Motor neuron (in vitro differentiated cells): ENCODE measurements around the gene CENPO. TPM values are rescaled to one million over a fixed set of nuclear protein-coding genes. Genes with fewer than 3 reads are reported as not detected.
"Not testable (repeated sequence)": the region's sequence is repeated elsewhere in the genome, so short reads cannot be mapped to it uniquely, and the experiment has no call there.

ENCODE experiments used
- ATAC-seq, 8 experiments: fragments of 200-7000 bp; cut with Tn5 transposase; replicated peaks in 6 of 8; 2 replicates each; pipeline ENCODE4 v1.8.0; 2021; ENCODE audit warnings: mild to moderate bottlenecking in 8 of 8, moderate library complexity in 8 of 8
- H3K27ac ChIP-seq, 2 donors: fragments of 250-450 bp; sonication (Bioruptor Pico); 2 replicates each; pipeline ENCODE4 v1.9.0; 2021; ENCODE audit warnings: antibody characterized with exemption in 2 of 2, mild to moderate bottlenecking in 2 of 2, moderate library complexity in 1 of 2
- H3K4me1 ChIP-seq, 2 donors: fragments of 250-450 bp; sonication (Bioruptor Pico); replicated peaks in 1 of 2; 2 replicates each; pipeline ENCODE4 v1.6.1; 2021; ENCODE audit warnings: antibody characterized with exemption in 2 of 2, mild to moderate bottlenecking in 2 of 2, moderate library complexity in 1 of 2
- H3K4me3 ChIP-seq, 5 donors: fragments of 250-450 bp; sonication (Bioruptor Pico); 2 replicates each; pipeline ENCODE4 v1.9.0; 2021; ENCODE audit warnings: antibody characterized with exemption in 5 of 5, mild to moderate bottlenecking in 5 of 5, moderate library complexity in 4 of 5
- WGBS, 10 experiments: fragments of 450-650 bp; shearing (Covaris generic); methylation state at CpG; one replicate each; pipeline ENCODE4 v1.0.0; 2022; 5-methylcytosine and 5-hydroxymethylcytosine counted together
- in situ Hi-C, 9 experiments: fragments of 400-800 bp; cut with MboI; loops; one replicate each; pipeline ENCODE4 v1.15.0; 2021; ENCODE audit warnings: low sequenced_read_pairs in 9 of 9, low pct_unique_long_range_greater_than_20kb in 2 of 9; ENCODE audit not compliant: unreplicated experiment in 9 of 9
- total RNA-seq, 8 experiments: library from RNA; unstranded; fragments of 300-600 nt; gene quantifications; 2 replicates each; pipeline versions ENCODE4 v1.2.3 to v1.2.4, GENCODE V29; 2022

Gene CENPO
- total RNA-seq, 8 experiments from 2014 or later, result 4.8 to 35.0 (median 6.7) TPM

GRCh38 chr2:24835411-24835810 lies 42.2 kb downstream of the CENPO start:
- H3K4me3 ChIP-seq, H3K27ac ChIP-seq, H3K4me1 ChIP-seq: not testable (repeated sequence)
- peak in 2 of 8 experiments; percentile 81 to 93 for ATAC-seq
- WGBS, 10 experiments, result 50 to 100% (median 95%) methylated on average over 1 to 4 of the region's 8 CpGs; no CpG with 5 or more reads in 4 of the 10 experiments
- in situ Hi-C loops, result loop anchor here in 2 of 9 experiments (25.0 kb wide), 1 partner anchor 423 kb away; no protein-coding TSS in a partner anchor

DNA sequence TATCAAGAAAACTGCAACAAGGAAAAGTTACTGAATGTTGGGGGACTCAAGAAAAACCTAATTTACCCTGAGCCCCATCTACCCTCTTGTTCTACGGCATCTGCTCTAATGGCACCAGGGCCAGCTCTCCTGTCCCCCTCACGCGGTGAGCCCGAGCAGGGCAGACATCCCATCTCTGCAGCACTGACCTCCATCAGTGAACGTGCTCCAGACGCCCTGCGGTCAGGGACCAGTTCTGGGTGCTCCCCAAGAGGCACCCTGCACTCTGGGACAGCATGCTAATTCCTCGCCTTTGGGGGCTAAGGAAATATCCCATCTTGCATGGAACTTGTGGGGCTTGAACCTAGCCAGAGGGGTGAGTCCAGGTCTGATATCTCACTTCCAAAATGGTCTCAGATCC lies 43.0 kb downstream of the CENPO start:
- in situ Hi-C loops, result loop anchor here in 2 of 9 experiments (25.0 kb wide), 1 partner anchor 424 kb away; no protein-coding TSS in a partner anchor
- Histone ChIP-seq H3K4me3 (no peak overlapping the region), H3K4me1 (peaks cover 0 to 3% of the 10 kb centered on the region in 2 donors), H3K27ac (no peak overlapping the region)
- WGBS, 10 experiments, result 100% methylated on average over 1 of the region's 8 CpGs; no CpG with 5 or more reads in 5 of the 10 experiments
- no peak for ATAC-seq

- H3K27ac ChIP-seq, result no peak overlapping the region
- no peak overlapping the region for H3K4me3 ChIP-seq
- ATAC-seq, result no peak
- in situ Hi-C loops, result loop anchor here in 2 of 9 experiments (25.0 kb wide), 1 partner anchor 424 kb away; no protein-coding TSS in a partner anchor
- no peaks in the 10 kb centered on the region for H3K4me1 ChIP-seq
- 83 to 100% (median 98%) methylated on average over 1 to 4 of the region's 9 CpGs; no CpG with 5 or more reads in 4 of the 10 experiments for WGBS, 10 experiments
These were observed 43.5 kb downstream of the CENPO start for GRCh38 chr2:24836706-24837105.

GRCh38 chr2:24837996-24838513 lies 44.8 kb downstream of the CENPO start:
- H3K4me3 ChIP-seq, result no peak overlapping the region
- H3K27ac ChIP-seq, result no peak overlapping the region
- in situ Hi-C loops, result loop anchor here in 2 of 9 experiments (25.0 kb wide), 1 partner anchor 426 kb away; no protein-coding TSS in a partner anchor
- no peaks in the 10 kb centered on the region for H3K4me1 ChIP-seq
- no CpG with 5 or more reads among the region's 5 CpGs for WGBS, 10 experiments
- no peak for ATAC-seq

DNA sequence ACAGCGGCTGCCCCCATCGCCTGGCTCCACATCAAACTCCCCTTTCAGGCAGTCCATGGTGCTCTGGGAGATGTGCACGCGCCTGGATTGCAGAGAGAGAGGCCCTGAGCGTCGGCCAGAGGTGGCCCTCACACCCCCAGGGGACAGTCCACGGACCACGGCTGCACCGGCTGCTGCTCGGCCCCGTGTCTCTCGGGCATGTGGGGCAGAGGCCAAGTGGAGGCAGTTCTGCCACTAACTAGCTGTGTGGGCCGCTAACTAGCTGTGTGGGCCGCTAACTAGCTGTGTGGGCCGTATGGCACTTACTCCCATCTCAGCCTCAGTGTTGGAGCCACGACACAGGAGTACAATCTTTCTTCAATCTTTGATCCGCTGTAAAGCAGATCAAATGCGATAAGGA lies 45.3 kb downstream of the CENPO start:
- H3K4me3 ChIP-seq, result no peak overlapping the region
- in situ Hi-C loops, result loop anchor here in 2 of 9 experiments (25.0 kb wide), 1 partner anchor 426 kb away; no protein-coding TSS in a partner anchor
- no peaks in the 10 kb centered on the region for H3K4me1 ChIP-seq
- no peak overlapping the region for H3K27ac ChIP-seq
- ATAC-seq, result no peak
- 80 to 100% (median 100%) methylated on average over 2 to 4 of the region's 18 CpGs; no CpG with 5 or more reads in 5 of the 10 experiments for WGBS, 10 experiments

- no peak for ATAC-seq
- whole genome bisulfite sequencing, 10 experiments, result 40 to 97% methylated on average over 1 to 7 of the region's 15 CpGs; no CpG with 5 or more reads in 8 of the 10 experiments
- H3K27ac ChIP-seq, result no peak overlapping the region
- in situ Hi-C loops, result loop anchor here in 2 of 9 experiments (25.0 kb wide), 1 partner anchor 427 kb away; no protein-coding TSS in a partner anchor
- H3K4me1 ChIP-seq, result no peaks in the 10 kb centered on the region
- H3K4me3 ChIP-seq, result no peak overlapping the region
These were observed 46.5 kb downstream of the CENPO start for GRCh38 chr2:24839729-24840128.

DNA sequence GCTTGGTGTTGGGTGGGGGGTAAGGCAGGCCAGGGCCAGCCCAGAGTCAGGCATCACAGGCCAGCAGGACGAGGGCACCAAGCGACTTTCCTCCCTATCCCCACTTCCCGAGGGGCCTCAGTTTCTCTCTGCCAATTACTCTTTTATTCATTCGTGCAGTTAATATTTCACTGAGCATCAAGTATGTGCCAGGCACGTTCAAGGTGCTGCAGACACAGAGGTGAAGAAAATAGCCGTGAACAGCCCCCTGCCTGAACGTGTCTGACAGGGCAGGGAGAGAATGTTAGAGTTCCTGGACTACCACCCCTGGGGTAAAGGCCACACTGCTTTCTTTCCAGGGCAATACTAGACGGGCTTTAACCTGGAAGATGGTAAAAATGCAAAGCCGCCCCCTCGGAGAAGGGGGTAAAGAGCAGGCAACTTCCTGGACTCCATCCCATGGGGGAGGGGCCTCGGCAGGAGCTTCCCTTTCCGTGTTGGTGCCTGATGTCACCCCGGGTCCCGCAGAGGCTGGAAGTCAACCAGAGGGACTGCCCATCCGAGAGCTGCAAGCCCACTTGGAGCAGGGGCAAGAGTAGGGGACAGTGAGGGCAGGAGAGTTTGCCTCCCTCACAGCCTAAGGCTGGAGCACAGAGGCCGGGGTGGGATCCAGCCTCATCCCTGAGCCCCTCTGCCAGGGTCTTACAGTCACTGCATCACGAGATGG lies 47.1 kb downstream of the CENPO start:
- H3K4me1 ChIP-seq, result no peaks in the 10 kb centered on the region
- WGBS, 10 experiments, result 82 to 100% (median 82%) methylated on average over 1 to 7 of the region's 17 CpGs; no CpG with 5 or more reads in 5 of the 10 experiments
- no peak for ATAC-seq
- no peak overlapping the region for H3K27ac ChIP-seq
- no peak overlapping the region for H3K4me3 ChIP-seq
- in situ Hi-C loops, result loop anchor here in 2 of 9 experiments (25.0 kb wide), 1 partner anchor 428 kb away; no protein-coding TSS in a partner anchor

DNA sequence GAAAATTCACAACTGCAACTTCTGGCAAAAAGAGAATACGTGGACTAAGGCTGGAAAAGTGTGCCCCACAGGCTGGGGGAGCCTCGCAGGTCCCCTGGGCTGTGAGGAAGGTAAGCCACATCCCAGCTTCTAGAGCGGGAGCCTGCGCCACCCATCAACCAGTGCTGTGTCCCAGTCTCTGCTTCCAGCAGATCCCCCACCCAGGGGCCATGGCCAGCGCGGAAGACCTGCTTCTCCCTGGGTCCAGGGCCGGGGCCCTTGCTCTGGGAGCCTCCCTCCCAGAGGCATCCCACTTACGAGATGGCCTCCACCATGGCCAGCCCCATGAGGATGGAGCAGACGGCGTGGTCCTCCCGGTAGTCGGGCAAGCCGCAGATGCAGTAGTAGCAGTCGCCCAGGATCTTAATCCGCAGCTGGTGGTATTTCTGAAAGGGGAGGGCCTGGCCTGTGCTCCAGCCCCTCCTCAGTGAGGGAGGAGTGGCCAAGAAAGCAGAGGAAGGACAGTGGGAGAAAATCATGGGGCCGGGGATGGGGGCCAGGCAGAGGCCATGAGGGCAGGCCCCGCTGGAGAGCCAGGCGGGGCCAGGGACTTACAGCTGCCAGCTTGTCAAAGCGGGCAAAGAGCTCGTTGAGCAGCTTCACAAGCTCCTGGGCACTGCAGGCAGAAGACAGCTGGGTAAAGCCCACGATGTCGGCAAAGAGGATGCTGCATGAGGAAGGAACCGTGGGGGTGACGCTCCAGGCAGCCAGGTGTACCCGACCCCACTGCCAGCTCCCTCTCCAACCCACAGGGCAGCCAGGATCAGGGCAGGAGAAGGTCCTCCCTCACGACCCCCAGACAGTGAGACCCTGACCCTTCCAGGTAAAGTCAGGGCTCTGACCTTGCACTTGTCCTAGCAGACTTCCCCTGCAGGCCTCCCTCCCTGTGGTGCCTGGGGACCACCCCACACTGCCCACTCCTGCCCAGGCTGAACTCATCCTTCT lies 48.0 kb downstream of the CENPO start:
- H3K4me1 ChIP-seq, result no peaks in the 10 kb centered on the region
- WGBS, 10 experiments, result 83 to 100% (median 84%) methylated on average over 2 to 6 of the region's 26 CpGs; no CpG with 5 or more reads in 5 of the 10 experiments
- ATAC-seq, result no peak
- in situ Hi-C loops, result loop anchor here in 2 of 9 experiments (25.0 kb wide), 1 partner anchor 429 kb away; no protein-coding TSS in a partner anchor
- H3K4me3 ChIP-seq, result no peak overlapping the region
- no peak overlapping the region for H3K27ac ChIP-seq

- no peaks in the 10 kb centered on the region for H3K4me1 ChIP-seq
- no peak overlapping the region for H3K4me3 ChIP-seq
- H3K27ac ChIP-seq, result no peak overlapping the region
- ATAC-seq, result no peak
- in situ Hi-C loops, result loop anchor here in 2 of 9 experiments (25.0 kb wide), 1 partner anchor 430 kb away; no protein-coding TSS in a partner anchor
- WGBS, 10 experiments, result 73 to 100% (median 93%) methylated on average over 1 to 26 of the region's 39 CpGs; no CpG with 5 or more reads in 1 of the 10 experiments
These were observed 49.1 kb downstream of the CENPO start for GRCh38 chr2:24842081-24843050.

DNA sequence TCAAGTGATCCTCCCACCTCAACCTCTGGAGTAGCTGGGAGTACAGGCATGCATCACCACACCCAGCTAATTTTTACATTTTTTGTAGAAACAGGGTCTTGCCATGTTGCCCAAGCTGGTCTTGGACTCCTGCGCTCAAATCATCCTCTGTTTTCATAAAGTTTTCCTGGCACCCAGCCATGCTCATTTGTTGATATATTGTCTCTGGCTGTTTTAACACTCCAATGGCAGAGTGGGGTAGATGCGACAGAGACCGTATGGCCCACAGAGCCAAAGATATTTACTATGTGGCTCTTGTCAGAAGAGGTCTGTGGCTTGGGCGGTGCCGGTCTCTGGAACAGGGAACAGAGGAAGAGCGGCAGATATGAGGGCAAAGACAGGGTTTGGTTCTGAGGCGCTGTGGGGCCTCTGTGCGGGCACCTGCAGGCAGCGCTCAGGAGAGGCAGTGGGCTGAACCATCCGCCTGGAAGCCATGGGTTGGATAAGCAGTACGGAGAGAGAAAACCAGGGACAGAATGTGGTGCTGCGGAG lies 50.2 kb downstream of the CENPO start:
- H3K4me3 ChIP-seq, result no peak overlapping the region
- ATAC-seq, result no peak
- H3K27ac ChIP-seq, result no peak overlapping the region
- no peaks in the 10 kb centered on the region for H3K4me1 ChIP-seq
- 82 to 100% (median 94%) methylated on average over 2 to 8 of the region's 12 CpGs; no CpG with 5 or more reads in 5 of the 10 experiments for WGBS, 10 experiments
- in situ Hi-C loops, result loop anchor here in 2 of 9 experiments (25.0 kb wide), 1 partner anchor 431 kb away; no protein-coding TSS in a partner anchor

DNA sequence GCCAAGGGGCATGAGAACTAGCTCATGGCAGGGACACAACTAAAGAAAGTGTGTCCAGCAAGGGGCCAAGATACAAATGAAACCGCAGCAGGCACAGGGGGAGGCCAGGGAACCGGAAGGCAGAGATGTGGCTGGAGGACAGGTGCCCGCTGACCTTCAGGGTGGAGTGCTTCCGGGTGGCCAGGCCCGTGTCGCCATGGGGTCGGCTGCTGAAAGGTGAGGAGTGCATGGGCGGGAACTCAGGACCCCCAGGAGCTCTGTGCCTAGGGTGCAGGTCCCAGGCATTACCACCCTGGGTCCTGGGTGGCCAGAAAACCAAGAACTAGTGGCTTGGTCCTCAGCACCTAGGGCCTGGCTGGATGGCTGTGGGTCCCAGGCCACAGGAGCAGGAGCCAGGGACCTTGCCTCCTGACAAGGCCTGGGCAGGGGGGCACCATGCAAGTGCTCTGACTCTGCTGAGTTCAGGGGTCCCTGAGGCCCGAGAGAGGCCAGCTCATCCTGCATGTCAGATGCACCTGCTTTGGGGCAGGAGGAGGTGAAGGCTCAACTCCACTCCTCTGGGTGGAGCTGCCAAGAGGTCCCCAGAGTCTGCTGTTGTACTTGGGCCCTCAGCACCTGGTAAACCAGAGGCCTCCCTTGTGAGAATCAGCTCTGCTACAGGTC lies 50.9 kb downstream of the CENPO start:
- Histone ChIP-seq H3K4me3 (no peak overlapping the region), H3K27ac (no peak overlapping the region), H3K4me1 (no peaks in the 10 kb centered on the region)
- 60 to 96% (median 90%) methylated on average over 1 to 6 of the region's 9 CpGs; no CpG with 5 or more reads in 7 of the 10 experiments for WGBS, 10 experiments
- in situ Hi-C loops, result loop anchor here in 2 of 9 experiments (25.0 kb wide), 1 partner anchor 432 kb away; no protein-coding TSS in a partner anchor
- ATAC-seq, result no peak
